B cell (primary cell): ENCODE data around the gene SLC12A4. TPM values are rescaled to one million over a fixed set of nuclear protein-coding genes. Genes with fewer than 3 reads are reported as not detected.

Experiments
- ATAC-seq: fragments of 200-7000 bp; cut with Tn5 transposase; one replicate; pipeline ENCODE4 v1.10.0; 2021; ENCODE audit warnings: low read depth, mild to moderate bottlenecking, moderate number of reproducible peaks, moderate library complexity
- CTCF ChIA-PET: fragments of 350-600 bp; sonication (Branson Sonifier 250); formaldehyde crosslinking; loops from one replicate; lab custom pipeline; 2021; ENCODE audit warnings: antibody characterized with exemption, inconsistent platforms; lab: Charles Lee
- POLR2A ChIA-PET: fragments of 350-600 bp; sonication (Branson Sonifier 250); formaldehyde crosslinking; loops from one replicate; lab custom pipeline; 2021; ENCODE audit warnings: antibody characterized with exemption; lab: Charles Lee
- DNase-seq: peaks from one replicate; pipeline ENCODE4 v3.0.0; 2013
- H2AFZ ChIP-seq: 2 replicates; pipeline ENCODE4 v1.6.1; 2012; ENCODE audit warnings: mild to moderate bottlenecking, low read depth, low read length; ENCODE audit not compliant: insufficient read depth, poor library complexity, severe bottlenecking
- H3K27ac ChIP-seq, 2 donors: 1 replicate in 1 of 2; 2 replicates in 1 of 2; pipeline ENCODE4 v1.5.1; 2012 to 2013; ENCODE audit warnings: low read length in 2 of 2, mild to moderate bottlenecking in 2 of 2, moderate library complexity in 1 of 2
- H3K27me3 ChIP-seq, 4 experiments: fragments of 200-600 bp in 1 of 4; sonication (generic) in 1 of 4; replicated peaks in 1 of 4; 1 replicate in 2 of 4; 2 replicates in 2 of 4; pipeline versions ENCODE4 v1.6.1 to v1.7.0; 2013 to 2016; ENCODE audit warnings: low read length in 3 of 4, mild to moderate bottlenecking in 2 of 4, mixed read lengths in 1 of 4, moderate library complexity in 1 of 4; ENCODE audit not compliant: insufficient read depth in 4 of 4, control insufficient read depth in 3 of 4; ENCODE audit errors: control extremely low read depth in 1 of 4
- H3K36me3 ChIP-seq, 2 experiments: replicated peaks in 1 of 2; 1 replicate in 1 of 2; 2 replicates in 1 of 2; pipeline versions ENCODE4 v1.6.1 to v1.7.1; 2013; ENCODE audit warnings: low read length in 1 of 2; ENCODE audit not compliant: insufficient read depth in 2 of 2, control insufficient read depth in 1 of 2; ENCODE audit errors: control extremely low read depth in 1 of 2, extremely low read depth in 1 of 2
- H3K4me1 ChIP-seq, 2 donors: fragments of 200-600 bp in 1 of 2; sonication (generic) in 1 of 2; 1 replicate in 1 of 2; 2 replicates in 1 of 2; pipeline versions ENCODE4 v1.5.1 to v1.6.1; 2013 to 2017; ENCODE audit warnings: low read length in 2 of 2; ENCODE audit not compliant: control insufficient read depth in 2 of 2, insufficient read depth in 2 of 2
- H3K4me2 ChIP-seq: replicated peaks from 2 replicates; pipeline ENCODE3; 2012; ENCODE audit warnings: mild to moderate bottlenecking, low read depth, low read length; ENCODE audit not compliant: poor library complexity, severe bottlenecking
- H3K4me3 ChIP-seq, 5 experiments: fragments of 200-600 bp in 1 of 5; sonication (generic) in 1 of 5; 1 replicate in 3 of 5; 2 replicates in 2 of 5; pipeline versions ENCODE4 v1.5.1 to v1.7.0; 2011 to 2016; ENCODE audit warnings: low read length in 4 of 5, mild to moderate bottlenecking in 4 of 5, low read depth in 2 of 5, control low read depth in 1 of 5, moderate library complexity in 1 of 5; ENCODE audit not compliant: insufficient read depth in 1 of 5; ENCODE audit errors: control extremely low read depth in 1 of 5, extremely low read depth in 1 of 5
- H3K79me2 ChIP-seq: fragments of 200-600 bp; sonication (generic); one replicate; pipeline ENCODE4 v1.6.0; 2016; ENCODE audit warnings: low read length; ENCODE audit not compliant: control insufficient read depth, insufficient read depth
- H3K9ac ChIP-seq: fragments of 200-600 bp; sonication (generic); 2 replicates; pipeline ENCODE4 v1.6.1; 2017; ENCODE audit warnings: mild to moderate bottlenecking, low read length, moderate library complexity
- H3K9me3 ChIP-seq, 3 donors: one replicate each; pipeline versions ENCODE4 v1.6.1 to v1.7.1; 2013; ENCODE audit warnings: low read length in 2 of 3; ENCODE audit not compliant: control insufficient read depth in 2 of 3, insufficient read depth in 1 of 3; ENCODE audit errors: control extremely low read depth in 1 of 3
- H4K20me1 ChIP-seq: 2 replicates; pipeline ENCODE4 v1.6.0; 2012; ENCODE audit warnings: mild to moderate bottlenecking, low read length; ENCODE audit not compliant: insufficient read depth, control insufficient read depth, poor library complexity, severe bottlenecking
- H3K27ac Mint-ChIP-seq: one replicate; pipeline ENCODE4 v1.8.0; 2021; ENCODE audit warnings: mixed read lengths
- H3K27me3 Mint-ChIP-seq: one replicate; pipeline ENCODE4 v1.8.0; 2021; ENCODE audit warnings: mixed read lengths
- H3K4me1 Mint-ChIP-seq: one replicate; pipeline ENCODE4 v1.8.0; 2021; ENCODE audit warnings: mixed read lengths
- H3K4me3 Mint-ChIP-seq: one replicate; pipeline ENCODE4 v1.8.0; 2021; ENCODE audit warnings: mixed read lengths
- H3K9me3 Mint-ChIP-seq: one replicate; pipeline ENCODE4 v1.8.0; 2022; ENCODE audit warnings: mixed read lengths; ENCODE audit not compliant: insufficient read depth
- CTCF ChIP-seq: fragments of 200-600 bp; IDR thresholded peaks from one replicate; pipeline ENCODE4 v1.8.0; 2022; ENCODE audit warnings: antibody characterized with exemption, mild to moderate bottlenecking
- EZH2 ChIP-seq: IDR thresholded peaks from 2 replicates; pipeline ENCODE4 v1.6.1; 2012; ENCODE audit warnings: borderline replicate concordance, low read depth, mild to moderate bottlenecking, moderate library complexity, low read length; ENCODE audit not compliant: insufficient read depth, poor library complexity, severe bottlenecking
- WGBS: methylation state at CpG from one replicate; pipeline ENCODE4 v1.1.5; 2013; ENCODE audit warnings: missing lambda C conversion rate; ENCODE audit not compliant: insufficient coverage; 5-methylcytosine and 5-hydroxymethylcytosine counted together
- intact Hi-C: fragments of 100-400 bp; cut with micrococcal nuclease; formaldehyde crosslinking; loops from one replicate; pipeline ENCODE4 v1.10.0; 2022
- polyA plus RNA-seq: library from polyadenylated mRNA; depleted of rRNA; stranded (reverse); fragments of >200 nt; gene quantifications from 2 replicates; pipeline ENCODE4 v1.2.3, GENCODE V29; 2012
- total RNA-seq, 2 donors: library from RNA; stranded (reverse); fragments of 120-200 nt in 1 of 2; gene quantifications; 1 replicate in 1 of 2; 2 replicates in 1 of 2; pipeline versions ENCODE4 v1.2.3 to v1.2.4, GENCODE V29; 2013 to 2022

Gene SLC12A4
- total and polyA plus RNA-seq, 2 donors (not counting 1 experiment from before 2014, with no cell fraction given): 20.2 to 42.2 TPM

- Mint-ChIP-seq H3K4me3 (no peak overlapping the region), H3K9me3 (no peaks in the 10 kb centered on the region), H3K27me3 (no peaks in the 10 kb centered on the region), H3K27ac (no peak overlapping the region), H3K4me1 (peaks cover 24% of the 10 kb centered on the region)
- no peak for TF ChIP-seq CTCF
- no peak for TF ChIP-seq EZH2
- ChIA-PET CTCF (interaction anchor here (1.2 to 28.7 kb wide), 2 partner anchors 17 to 60 kb away, joined by 3 to 320 read pairs; no protein-coding TSS in a partner anchor), POLR2A (no interaction called here)
- H3K27ac ChIP-seq: no peak overlapping the region
- H4K20me1 ChIP-seq: no peaks in the 10 kb centered on the region
- H3K79me2 ChIP-seq: peaks cover 5% of the 10 kb centered on the region
- no peaks in the 10 kb centered on the region for H3K36me3 ChIP-seq
- H3K9ac ChIP-seq: no peak overlapping the region
- peaks cover 19 to 31% of the 10 kb centered on the region in 2 donors for H3K4me1 ChIP-seq
- no peak overlapping the region for H3K4me3 ChIP-seq
- no peaks in the 10 kb centered on the region for H3K9me3 ChIP-seq
- H3K4me2 ChIP-seq: no peak overlapping the region
- ATAC-seq: no peak
- no peak overlapping the region for H2AFZ ChIP-seq
- 98% methylated on average over 42 of the region's 49 CpGs for WGBS
- DNase-seq: no peak
- peaks cover 0 to 3% (median 0%) of the 10 kb centered on the region in 4 experiments for H3K27me3 ChIP-seq
- intact Hi-C loops: no loop called here
Observed at GRCh38 chr16:67982011-67982696, 13.7 kb upstream of the SLC12A4 start.

GRCh38 chr16:67979955-67980678, 11.7 kb upstream of the SLC12A4 start, which contains the start of gene DPEP3:
DPEP3 (minus strand) TSS chr16:67980499; CDS start chr16:67980380, 119 bp downstream.
- no peak for DNase-seq
- Mint-ChIP-seq H3K4me1 (peaks cover 26% of the 10 kb centered on the region), H3K27ac (no peak within 1 kb of the TSS)

More at GRCh38 chr16:67979955-67980678, 11.7 kb upstream of the SLC12A4 start, which contains the start of gene DPEP3:
- H3K27me3 ChIP-seq: peaks cover 0 to 3% (median 0%) of the 10 kb centered on the region in 4 experiments
- WGBS: 74% methylated on average over 62 of the region's 62 CpGs
- H3K9me3 ChIP-seq: no peaks in the 10 kb centered on the region
- H3K4me3 Mint-ChIP-seq: no peak within 1 kb of the TSS
- ChIA-PET POLR2A (no interaction called here), CTCF (interaction anchor here (28.7 kb wide), 1 partner anchor 62 kb away, joined by 320 read pairs; no protein-coding TSS in a partner anchor)
- H3K4me3 ChIP-seq: no peak within 1 kb of the TSS
- no peaks in the 10 kb centered on the region for H3K9me3 Mint-ChIP-seq
- no peaks in the 10 kb centered on the region for H3K36me3 ChIP-seq
- peak within 1 kb of the TSS; percentile 29 for H3K4me2 ChIP-seq
- H4K20me1 ChIP-seq: no peaks in the 10 kb centered on the region
- intact Hi-C loops: no loop called here
- H3K27me3 Mint-ChIP-seq: no peaks in the 10 kb centered on the region
- TF ChIP-seq EZH2: no peak
- TF ChIP-seq CTCF: no peak
- H3K9ac ChIP-seq: no peak within 1 kb of the TSS
- H3K79me2 ChIP-seq: peaks cover 4% of the 10 kb centered on the region
- H3K4me1 ChIP-seq: peaks cover 19 to 30% of the 10 kb centered on the region in 2 donors
- no peak for ATAC-seq
- H2AFZ ChIP-seq: no peak within 1 kb of the TSS
- H3K27ac ChIP-seq: no peak within 1 kb of the TSS
